ENCODE data around the gene CLIP1. TPM values are rescaled to one million over a fixed set of nuclear protein-coding genes. Genes with fewer than 3 reads are reported as not detected.
"Not testable (repeated sequence)": the region's sequence is repeated elsewhere in the genome, so short reads cannot be mapped to it uniquely, and the experiment has no call there.

Gene CLIP1
- total RNA-seq, 2 experiments from 2014 or later: 65.3 to 73.4 TPM

DNA sequence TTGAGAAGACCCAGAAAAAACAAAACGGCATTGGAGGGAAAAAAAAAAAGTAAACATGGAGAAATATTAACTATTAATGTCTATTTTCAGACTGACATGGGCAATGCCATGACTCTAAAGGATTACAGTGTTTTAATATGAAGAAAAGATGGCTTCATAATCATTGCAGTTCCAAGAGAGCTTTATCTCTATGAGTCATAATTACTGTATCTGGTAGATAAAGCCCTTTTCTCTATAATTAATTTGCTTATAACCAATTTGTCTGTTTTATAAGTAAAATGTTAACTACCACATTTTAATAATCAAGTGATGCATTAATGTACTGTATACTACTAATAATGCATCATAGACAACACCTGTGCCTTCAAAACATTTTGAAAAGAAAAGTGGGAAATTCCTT is 59.7 kb downstream of the CLIP1 start:
- Mint-ChIP-seq H3K9me3 (no peaks in the 10 kb centered on the region), H3K27ac (no peak overlapping the region), H3K4me3 (no peak overlapping the region), H3K27me3 (no peaks in the 10 kb centered on the region), H3K4me1 (peaks cover 8% of the 10 kb centered on the region), H3K36me3 (ENCODE audit: low read depth) (peaks cover 31% of the 10 kb centered on the region)
- ChIA-PET CTCF (interaction anchor here (1.4 kb wide), 1 partner anchor 26 kb away, joined by 4 read pairs; no protein-coding TSS in a partner anchor), POLR2A (no interaction called here)
- no peak for DNase-seq

DNA sequence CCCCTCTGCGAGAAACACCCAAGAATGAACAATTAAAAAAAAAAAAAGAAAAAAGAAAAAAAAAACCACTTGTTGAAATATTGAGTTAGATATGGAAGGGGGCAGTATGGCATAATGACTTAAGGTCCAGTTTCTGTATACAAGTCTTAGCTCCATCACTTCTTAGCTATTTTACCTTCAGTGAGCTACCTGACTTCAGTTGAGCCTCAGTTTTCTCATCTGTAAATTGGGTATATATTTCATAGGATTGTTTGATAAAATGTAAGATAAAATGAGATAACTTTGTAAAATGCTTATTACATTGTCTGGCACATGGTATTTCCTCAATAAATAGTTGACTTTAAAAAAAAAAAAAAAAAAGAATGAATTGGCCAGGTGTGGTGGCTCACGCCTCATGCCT is 64.1 kb downstream of the CLIP1 start:
- H3K27ac Mint-ChIP-seq, DNase-seq, H3K4me1 Mint-ChIP-seq, H3K9me3 Mint-ChIP-seq, H3K27me3 Mint-ChIP-seq, H3K4me3 Mint-ChIP-seq: not testable (repeated sequence)
- ChIA-PET POLR2A (interaction anchor here (0.7 kb wide), 1 partner anchor 54 kb away, joined by 3 read pairs; no protein-coding TSS in a partner anchor), CTCF (interaction anchor here (0.7 to 1.4 kb wide), 4 partner anchors 9 to 1247 kb away, joined by 3 to 5 read pairs (median 4); no protein-coding TSS in a partner anchor)
- peaks cover 34% of the 10 kb centered on the region for H3K36me3 Mint-ChIP-seq (ENCODE audit: low read depth)

DNA sequence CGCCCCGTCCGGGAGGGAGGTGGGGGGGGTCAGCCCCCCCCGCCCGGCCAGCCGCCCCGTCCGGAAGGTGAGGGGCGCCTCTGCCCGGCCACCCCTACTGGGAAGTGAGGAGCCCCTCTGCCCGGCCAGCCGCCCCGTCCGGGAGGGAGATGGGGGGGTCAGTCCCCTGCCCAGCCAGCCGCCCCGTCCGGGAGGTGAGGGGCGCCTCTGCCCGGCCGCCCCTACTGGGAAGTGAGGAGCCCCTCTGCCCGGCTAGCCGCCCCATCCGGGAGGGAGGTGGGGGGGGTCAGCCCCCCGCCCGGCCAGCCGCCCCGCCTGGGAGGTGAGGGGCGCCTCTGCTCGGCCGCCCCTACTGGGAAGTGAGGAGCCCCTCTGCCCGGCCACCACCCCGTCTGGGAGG is 64.9 kb downstream of the CLIP1 start:
- H3K9me3 Mint-ChIP-seq, H3K4me1 Mint-ChIP-seq, H3K27ac Mint-ChIP-seq, POLR2A ChIA-PET, H3K27me3 Mint-ChIP-seq, H3K4me3 Mint-ChIP-seq, CTCF ChIA-PET, DNase-seq: not testable (repeated sequence)
- peaks cover 36% of the 10 kb centered on the region for H3K36me3 Mint-ChIP-seq (ENCODE audit: low read depth)

DNA sequence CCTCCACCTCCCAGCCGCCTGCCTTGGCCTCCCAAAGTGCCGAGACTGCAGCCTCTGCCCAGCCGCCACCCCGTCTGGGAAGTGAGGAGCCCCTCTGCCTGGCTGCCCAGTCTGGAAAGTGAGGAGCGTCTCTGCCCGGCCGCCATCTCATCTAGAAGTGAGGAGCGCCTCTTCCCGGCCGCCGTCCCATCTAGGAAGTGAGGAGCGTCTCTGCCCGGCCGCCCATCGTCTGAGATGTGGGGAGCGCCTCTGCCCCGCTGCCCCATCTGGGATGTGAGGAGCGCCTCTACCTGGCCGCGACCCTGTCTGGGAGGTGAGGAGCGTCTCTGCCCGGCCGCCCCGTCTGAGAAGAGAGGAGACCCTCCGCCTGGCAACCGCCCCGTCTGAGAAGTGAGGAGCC is 65.5 kb downstream of the CLIP1 start:
- H3K36me3 Mint-ChIP-seq (ENCODE audit: low read depth): peaks cover 41% of the 10 kb centered on the region
- H3K4me3 Mint-ChIP-seq, POLR2A ChIA-PET, H3K9me3 Mint-ChIP-seq, H3K4me1 Mint-ChIP-seq, H3K27ac Mint-ChIP-seq, DNase-seq, H3K27me3 Mint-ChIP-seq: not testable (repeated sequence)
- CTCF ChIA-PET: interaction anchor here (1.3 to 1.7 kb wide), 2 partner anchors 52 to 115 kb away, joined by 5 read pairs; no protein-coding TSS in a partner anchor

DNA sequence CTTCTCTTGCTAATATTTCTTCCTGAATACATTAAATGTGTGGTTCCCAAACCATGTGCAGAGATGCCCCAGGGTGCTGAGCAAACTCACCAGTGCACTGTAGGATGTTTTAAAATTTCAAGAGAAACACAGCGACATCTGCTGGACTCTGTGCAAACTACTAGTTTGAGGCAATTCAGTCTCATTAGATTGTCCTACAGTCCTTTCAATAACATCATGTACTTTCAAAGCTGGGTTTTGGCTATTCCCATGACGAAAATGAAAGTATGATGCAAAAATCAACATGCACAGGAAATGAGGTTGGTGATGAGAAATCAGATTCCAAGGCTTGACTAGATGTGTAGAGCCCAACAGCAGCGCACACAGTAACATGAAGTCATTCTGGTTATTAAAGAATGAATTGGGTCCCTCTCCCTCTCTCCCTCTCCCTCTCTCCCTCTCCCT is 66.3 kb downstream of the CLIP1 start:
- Mint-ChIP-seq H3K4me1 (peaks cover 7% of the 10 kb centered on the region), H3K27me3 (no peaks in the 10 kb centered on the region), H3K27ac (no peak overlapping the region), H3K36me3 (ENCODE audit: low read depth) (peaks cover 37% of the 10 kb centered on the region), H3K4me3 (no peak overlapping the region), H3K9me3 (no peaks in the 10 kb centered on the region)
- ChIA-PET POLR2A (interaction anchor here (1.6 kb wide), 1 partner anchor 44 kb away, joined by 6 read pairs; no protein-coding TSS in a partner anchor), CTCF (interaction anchor here (0.5 to 3.5 kb wide), 23 partner anchors 8 to 306 kb away, joined by 3 to 27 read pairs (median 5); partner anchors contain the start of genes DIABLO and MLXIP)
- peak; percentile 60 for DNase-seq

DNA sequence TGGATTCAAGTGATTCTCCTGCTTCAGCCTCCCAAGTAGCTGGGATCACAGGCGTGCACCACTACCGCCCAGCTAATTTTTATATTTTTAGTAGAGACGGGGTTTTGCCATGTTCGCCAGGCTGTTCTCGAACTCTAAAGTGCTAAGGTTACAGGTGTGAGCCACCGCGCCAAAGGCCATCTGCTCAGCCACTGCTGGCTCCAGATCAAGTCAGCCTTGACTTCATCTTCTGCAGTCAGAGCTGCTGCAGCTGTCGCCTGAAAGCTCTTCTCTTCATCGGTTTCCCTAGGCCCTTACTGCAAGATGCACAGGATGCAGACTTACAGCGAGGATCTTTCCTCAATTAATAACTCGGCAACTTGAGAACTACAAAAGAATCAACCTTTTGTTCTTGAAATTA is 66.8 kb downstream of the CLIP1 start:
- CTCF ChIA-PET: interaction anchor here (0.6 to 3.5 kb wide), 24 partner anchors 8 to 277 kb away, joined by 3 to 27 read pairs (median 4); partner anchors contain the start of genes DIABLO and MLXIP
- Mint-ChIP-seq H3K27me3 (no peaks in the 10 kb centered on the region), H3K36me3 (ENCODE audit: low read depth) (peaks cover 35% of the 10 kb centered on the region), H3K9me3 (no peaks in the 10 kb centered on the region), H3K27ac (no peak overlapping the region), H3K4me1 (peaks cover 7% of the 10 kb centered on the region), H3K4me3 (no peak overlapping the region)
- DNase-seq: no peak
- POLR2A ChIA-PET: interaction anchor here (1.6 kb wide), 1 partner anchor 44 kb away, joined by 6 read pairs; no protein-coding TSS in a partner anchor

DNA sequence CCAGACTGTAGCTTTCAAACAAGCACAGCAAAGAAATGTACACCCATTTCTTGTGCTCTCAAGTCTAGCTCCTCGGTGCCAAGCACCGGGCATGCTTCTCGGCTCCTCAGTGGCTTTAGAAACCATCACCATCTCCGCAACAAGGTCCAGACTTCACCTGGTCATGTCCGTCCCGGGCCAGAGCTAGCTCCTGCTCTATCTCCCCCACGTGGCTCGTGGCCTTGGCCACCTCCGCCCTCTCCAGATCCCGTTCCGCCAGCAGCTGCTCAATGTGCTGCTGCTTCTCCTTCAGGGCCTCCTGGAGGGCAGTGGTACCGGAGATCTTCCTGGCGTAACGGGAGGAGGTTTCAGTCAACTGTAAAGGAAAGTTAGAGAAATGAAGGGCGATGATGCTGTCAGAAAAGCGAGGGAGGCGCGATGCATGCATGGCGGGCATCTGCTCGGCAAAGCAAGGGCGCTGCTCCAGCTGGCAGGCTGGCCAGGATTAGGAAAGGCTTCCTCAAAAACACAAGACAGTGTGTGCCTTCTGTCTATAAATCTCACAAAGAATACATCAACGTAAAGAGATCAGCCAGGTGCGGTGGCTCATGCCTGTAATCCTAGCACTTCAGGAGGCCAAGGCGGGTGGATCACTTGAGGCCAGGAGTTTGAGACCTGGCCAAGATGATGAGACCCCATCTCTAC is 67.4 kb downstream of the CLIP1 start:
- H3K9me3 Mint-ChIP-seq: no peaks in the 10 kb centered on the region
- POLR2A ChIA-PET: interaction anchor here (0.5 to 1.6 kb wide), 2 partner anchors 45 to 117 kb away, joined by 3 to 6 read pairs; no protein-coding TSS in a partner anchor
- no peaks in the 10 kb centered on the region for H3K27me3 Mint-ChIP-seq

DNA sequence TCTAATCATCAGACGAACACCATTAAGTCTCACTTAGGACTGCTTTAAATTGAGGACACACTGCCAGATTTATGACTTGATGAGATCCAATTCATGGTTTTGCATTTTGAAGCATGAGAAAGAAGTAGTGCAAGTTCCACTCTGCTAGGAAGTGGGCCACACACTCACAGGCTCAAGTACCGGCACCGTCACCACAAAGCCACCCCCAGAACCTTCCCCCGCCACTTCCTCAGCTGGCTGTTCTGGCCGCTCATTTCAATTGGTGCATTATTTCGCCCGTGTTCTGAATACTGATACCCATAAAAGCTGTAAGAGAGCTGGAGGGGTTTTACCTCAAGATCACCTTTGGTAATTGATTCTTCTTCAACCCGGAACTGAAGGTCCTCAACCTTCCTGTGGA is 70.1 kb downstream of the CLIP1 start:
- Mint-ChIP-seq H3K4me1 (peaks cover 7% of the 10 kb centered on the region), H3K9me3 (no peaks in the 10 kb centered on the region), H3K36me3 (ENCODE audit: low read depth) (peaks cover 41% of the 10 kb centered on the region), H3K27me3 (no peaks in the 10 kb centered on the region), H3K27ac (no peak overlapping the region), H3K4me3 (no peak overlapping the region)
- no peak for DNase-seq
- POLR2A ChIA-PET: no interaction called here
- CTCF ChIA-PET: interaction anchor here (0.6 kb wide), 2 partner anchors 147 to 1309 kb away, joined by 4 read pairs; no protein-coding TSS in a partner anchor

More for the DNA sequence above, 67.4 kb downstream of the CLIP1 start:
- peaks cover 7% of the 10 kb centered on the region for H3K4me1 Mint-ChIP-seq
- H3K4me3 Mint-ChIP-seq: no peak overlapping the region
- peaks cover 36% of the 10 kb centered on the region for H3K36me3 Mint-ChIP-seq (ENCODE audit: low read depth)
- no peak for DNase-seq
- CTCF ChIA-PET: interaction anchor here (0.6 to 3.5 kb wide), 21 partner anchors 8 to 277 kb away, joined by 3 to 27 read pairs (median 4); partner anchors contain the start of genes DIABLO and MLXIP
- H3K27ac Mint-ChIP-seq: no peak overlapping the region

DNA sequence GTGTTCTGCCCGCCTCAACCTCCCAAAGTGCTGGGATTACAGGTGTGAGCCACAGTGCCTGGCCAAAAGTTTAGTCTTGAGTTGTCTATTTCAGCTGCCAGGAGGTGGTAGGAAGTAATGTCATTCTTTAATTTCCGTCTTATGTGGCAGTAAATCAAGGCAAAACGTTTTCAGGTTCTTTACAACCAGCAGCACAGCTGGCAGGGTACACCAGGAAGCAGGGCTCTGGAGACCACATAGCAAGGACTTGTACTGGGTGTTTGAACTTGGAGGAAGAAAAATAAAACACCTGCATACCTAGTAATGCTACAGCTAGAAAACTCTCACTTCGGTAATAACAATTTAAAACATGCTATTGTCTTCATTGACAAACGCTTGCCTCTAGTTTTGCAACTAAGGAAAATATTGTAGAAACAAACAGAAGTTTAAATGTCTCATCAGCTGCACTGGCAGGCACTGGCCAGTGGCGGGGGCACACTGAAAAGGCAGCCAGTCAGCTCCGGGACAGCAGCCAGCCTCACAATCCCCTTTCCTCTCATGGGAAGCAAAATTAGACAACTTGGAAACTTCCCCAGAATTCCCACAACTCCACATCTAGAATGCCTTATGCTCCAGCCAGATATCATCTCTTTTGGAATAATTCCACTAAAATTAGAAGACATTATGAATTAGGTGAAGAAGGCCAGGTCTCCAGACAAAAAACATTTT is 72.2 kb downstream of the CLIP1 start:
- POLR2A ChIA-PET: no interaction called here
- Mint-ChIP-seq H3K4me3 (no peak overlapping the region), H3K27ac (no peak overlapping the region), H3K27me3 (no peaks in the 10 kb centered on the region), H3K9me3 (no peaks in the 10 kb centered on the region), H3K36me3 (ENCODE audit: low read depth) (peaks cover 36% of the 10 kb centered on the region), H3K4me1 (peaks cover 2% of the 10 kb centered on the region)
- CTCF ChIA-PET: interaction anchor here (0.5 to 1.0 kb wide), 2 partner anchors 9 to 121 kb away, joined by 3 read pairs; no protein-coding TSS in a partner anchor
- DNase-seq: no peak

DNA sequence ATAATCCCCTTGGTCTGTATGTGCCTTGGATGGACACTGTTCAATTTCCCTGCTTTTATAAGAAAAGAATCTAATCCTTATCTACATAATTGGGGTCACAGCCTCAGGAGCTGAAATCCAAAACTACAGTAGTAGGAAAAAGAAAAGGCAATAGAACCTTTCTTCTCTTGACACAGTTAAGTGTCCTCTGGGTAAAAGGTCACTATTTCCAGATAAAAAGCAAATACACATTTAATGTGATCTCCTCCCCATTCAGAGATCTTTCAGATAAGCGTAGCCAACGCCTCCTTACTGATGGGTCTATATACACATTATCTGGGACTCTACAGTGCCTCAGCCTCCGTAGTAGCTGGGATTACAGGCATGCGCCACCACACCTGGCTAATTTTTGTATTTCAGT is 73.4 kb downstream of the CLIP1 start:
- no peak overlapping the region for H3K27ac Mint-ChIP-seq
- peaks cover 2% of the 10 kb centered on the region for H3K4me1 Mint-ChIP-seq
- H3K36me3 Mint-ChIP-seq (ENCODE audit: low read depth): peaks cover 26% of the 10 kb centered on the region
- no peaks in the 10 kb centered on the region for H3K27me3 Mint-ChIP-seq
- ChIA-PET CTCF (interaction anchor here (1.0 kb wide), 1 partner anchor 10 kb away, joined by 3 read pairs; no protein-coding TSS in a partner anchor), POLR2A (no interaction called here)
- H3K4me3 Mint-ChIP-seq: no peak overlapping the region
- no peak for DNase-seq
- no peaks in the 10 kb centered on the region for H3K9me3 Mint-ChIP-seq

DNA sequence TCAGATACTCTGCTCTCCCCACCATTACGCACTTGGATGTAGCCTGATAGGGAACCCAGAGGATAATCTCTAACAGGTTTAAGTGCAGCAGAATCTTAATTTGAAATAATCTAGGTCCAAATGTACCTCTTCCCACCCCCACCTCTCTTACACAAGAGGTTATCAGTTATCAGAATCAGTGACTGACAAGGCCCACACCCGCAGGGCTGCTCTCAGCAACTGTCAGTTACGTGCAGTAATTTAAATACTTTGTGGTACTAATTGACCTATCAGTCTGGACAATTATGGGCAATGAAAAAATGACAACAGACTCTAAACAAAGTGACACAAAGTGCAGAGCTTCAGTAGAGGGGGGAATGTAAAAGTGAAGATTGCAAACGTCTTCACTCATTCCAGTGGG is 74.0 kb downstream of the CLIP1 start:
- DNase-seq: no peak
- Mint-ChIP-seq H3K4me3 (no peak overlapping the region), H3K27ac (no peak overlapping the region), H3K27me3 (no peaks in the 10 kb centered on the region), H3K9me3 (no peaks in the 10 kb centered on the region), H3K4me1 (peaks cover 2% of the 10 kb centered on the region), H3K36me3 (ENCODE audit: low read depth) (peaks cover 26% of the 10 kb centered on the region)
- ChIA-PET CTCF (interaction anchor here (1.1 to 1.6 kb wide), 2 partner anchors 12 to 34 kb away, joined by 3 to 4 read pairs; no protein-coding TSS in a partner anchor), POLR2A (no interaction called here)

DNA sequence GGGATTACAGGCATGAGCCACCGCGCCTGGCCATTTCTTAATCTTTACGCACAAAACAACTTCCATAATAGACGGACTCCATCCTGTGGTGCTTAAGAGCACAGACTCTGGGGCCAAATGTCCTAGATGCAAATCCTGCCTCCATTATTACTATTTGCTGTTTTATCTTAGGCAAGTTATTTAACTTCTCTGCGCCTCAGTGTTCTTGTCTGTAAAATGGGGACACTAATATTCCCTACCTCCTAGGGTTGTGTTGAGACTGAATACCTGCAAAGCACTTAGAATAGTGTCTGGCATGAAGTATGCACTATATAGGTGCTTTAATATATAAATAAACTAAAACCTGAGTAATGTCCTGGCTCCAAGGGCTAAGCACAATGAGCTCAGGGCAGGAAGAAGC is 76.4 kb downstream of the CLIP1 start:
- DNase-seq: no peak
- POLR2A ChIA-PET: no interaction called here
- H3K36me3 Mint-ChIP-seq (ENCODE audit: low read depth): peaks cover 25% of the 10 kb centered on the region
- H3K27ac Mint-ChIP-seq: no peak overlapping the region
- H3K9me3 Mint-ChIP-seq: no peaks in the 10 kb centered on the region
- no peaks in the 10 kb centered on the region for H3K4me1 Mint-ChIP-seq
- no peaks in the 10 kb centered on the region for H3K27me3 Mint-ChIP-seq
- CTCF ChIA-PET: interaction anchor here (0.9 to 1.8 kb wide), 2 partner anchors 10 kb away, joined by 4 to 7 read pairs; no protein-coding TSS in a partner anchor
- no peak overlapping the region for H3K4me3 Mint-ChIP-seq

DNA sequence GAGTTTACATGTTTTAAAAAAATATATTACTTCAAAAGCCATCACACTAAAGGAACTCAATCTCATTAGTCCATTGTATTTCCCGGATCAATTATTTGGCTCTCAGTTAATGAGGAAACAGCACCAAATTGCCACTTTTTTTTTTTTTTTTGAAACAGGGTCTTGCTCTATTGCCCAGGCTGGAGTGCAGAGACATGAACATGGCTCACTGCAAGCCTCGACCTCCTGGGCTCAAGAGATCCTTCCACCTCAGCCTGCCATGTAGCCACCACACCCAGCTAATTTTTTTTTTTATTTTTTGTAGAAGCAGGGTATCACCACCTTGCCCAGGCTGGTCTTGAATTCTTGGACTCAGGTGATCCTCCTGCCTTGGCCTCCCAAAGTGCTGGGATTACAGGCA is 77.4 kb downstream of the CLIP1 start:
- Mint-ChIP-seq H3K36me3 (ENCODE audit: low read depth) (peaks cover 23% of the 10 kb centered on the region), H3K27ac (no peak overlapping the region), H3K27me3 (no peaks in the 10 kb centered on the region), H3K4me1 (no peaks in the 10 kb centered on the region), H3K9me3 (no peaks in the 10 kb centered on the region), H3K4me3 (no peak overlapping the region)
- CTCF ChIA-PET: interaction anchor here (0.7 kb wide), 1 partner anchor 9 kb away, joined by 3 read pairs; no protein-coding TSS in a partner anchor
- DNase-seq: no peak
- POLR2A ChIA-PET: no interaction called here
